WTC11 (cell line): ENCODE results near the gene SPRR1A.

Source experiments
- ZNF317 ChIP-seq: sonication (generic); formaldehyde crosslinking; IDR thresholded peaks from 2 replicates; pipeline ENCODE4 v1.8.1; 2023; ENCODE audit warnings: low read depth, mild to moderate bottlenecking, moderate library complexity, missing genetic modification reagents, borderline replicate concordance
- TF ChIP-seq, protein P1 (sequence below): fragments of 200-600 bp; IDR thresholded peaks from 2 replicates; pipeline ENCODE4 v1.8.0; 2022; ENCODE audit warnings: antibody characterized with exemption
- TF ChIP-seq, protein P2 (sequence below): sonication (generic); formaldehyde crosslinking; conservative IDR thresholded peaks from 2 replicates; pipeline ENCODE4 v1.8.1; 2022; ENCODE audit warnings: mild to moderate bottlenecking, missing genetic modification reagents

DNA sequence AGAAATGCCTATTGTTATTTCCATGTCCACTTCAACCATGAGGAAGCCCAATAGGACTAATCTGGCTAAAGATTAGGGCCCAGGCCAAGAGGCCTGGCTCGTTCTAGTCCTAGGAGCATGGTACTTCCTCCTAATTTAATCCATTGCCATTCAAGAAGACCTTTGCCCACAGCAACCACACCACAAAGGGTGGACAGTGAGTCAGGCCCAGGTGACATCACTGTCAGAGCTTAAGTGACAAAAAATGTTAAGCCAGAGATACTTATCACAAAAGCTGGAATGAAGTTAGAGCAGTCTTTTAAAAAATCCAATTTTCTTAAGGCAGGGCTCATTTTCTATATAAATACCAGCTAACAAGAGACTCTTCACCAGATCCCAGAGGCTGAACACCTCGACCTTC is 17.5 kb downstream of the SPRR1A start, which contains the start of gene SPRR3:
- TF ChIP-seq, protein P1, sequence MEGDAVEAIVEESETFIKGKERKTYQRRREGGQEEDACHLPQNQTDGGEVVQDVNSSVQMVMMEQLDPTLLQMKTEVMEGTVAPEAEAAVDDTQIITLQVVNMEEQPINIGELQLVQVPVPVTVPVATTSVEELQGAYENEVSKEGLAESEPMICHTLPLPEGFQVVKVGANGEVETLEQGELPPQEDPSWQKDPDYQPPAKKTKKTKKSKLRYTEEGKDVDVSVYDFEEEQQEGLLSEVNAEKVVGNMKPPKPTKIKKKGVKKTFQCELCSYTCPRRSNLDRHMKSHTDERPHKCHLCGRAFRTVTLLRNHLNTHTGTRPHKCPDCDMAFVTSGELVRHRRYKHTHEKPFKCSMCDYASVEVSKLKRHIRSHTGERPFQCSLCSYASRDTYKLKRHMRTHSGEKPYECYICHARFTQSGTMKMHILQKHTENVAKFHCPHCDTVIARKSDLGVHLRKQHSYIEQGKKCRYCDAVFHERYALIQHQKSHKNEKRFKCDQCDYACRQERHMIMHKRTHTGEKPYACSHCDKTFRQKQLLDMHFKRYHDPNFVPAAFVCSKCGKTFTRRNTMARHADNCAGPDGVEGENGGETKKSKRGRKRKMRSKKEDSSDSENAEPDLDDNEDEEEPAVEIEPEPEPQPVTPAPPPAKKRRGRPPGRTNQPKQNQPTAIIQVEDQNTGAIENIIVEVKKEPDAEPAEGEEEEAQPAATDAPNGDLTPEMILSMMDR = no peak
- no peak for TF ChIP-seq ZNF317 (CRISPR knock-in tag)
- TF ChIP-seq, protein P2, sequence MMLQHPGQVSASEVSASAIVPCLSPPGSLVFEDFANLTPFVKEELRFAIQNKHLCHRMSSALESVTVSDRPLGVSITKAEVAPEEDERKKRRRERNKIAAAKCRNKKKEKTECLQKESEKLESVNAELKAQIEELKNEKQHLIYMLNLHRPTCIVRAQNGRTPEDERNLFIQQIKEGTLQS (CRISPR knock-in tag) = no peak
